Osteoblast (primary cell): Measurements from ENCODE around the gene ASZ1. TPM values are rescaled to one million over a fixed set of nuclear protein-coding genes. Genes with fewer than 3 reads are reported as not detected.
A peak's percentile ranks its signal among the peaks of the same experiment; 100 is the strongest.

Experiments used
- DNase-seq: peaks from one replicate; pipeline ENCODE4 v3.0.0; 2011; ENCODE audit warnings: low spot score, mixed read lengths; ENCODE audit not compliant: insufficient read length; ENCODE audit errors: missing footprints
- H2AFZ ChIP-seq: 2 replicates; pipeline ENCODE4 v1.6.0; 2011; ENCODE audit warnings: mild to moderate bottlenecking, low read length
- H3K27ac ChIP-seq: 2 replicates; pipeline ENCODE4 v1.5.1; 2011; ENCODE audit warnings: mild to moderate bottlenecking, low read depth, low read length, moderate library complexity
- H3K27me3 ChIP-seq: 2 replicates; pipeline ENCODE4 v1.6.0; 2012; ENCODE audit warnings: mild to moderate bottlenecking, control low read depth, inconsistent platforms, low read length, moderate library complexity; ENCODE audit not compliant: insufficient read depth
- H3K36me3 ChIP-seq: 2 replicates; pipeline ENCODE4 v1.5.1; 2011; ENCODE audit warnings: mild to moderate bottlenecking, low read length, control low read depth, moderate library complexity; ENCODE audit not compliant: insufficient read depth
- H3K4me1 ChIP-seq: 2 replicates; pipeline ENCODE4 v1.5.1; 2011; ENCODE audit warnings: mild to moderate bottlenecking, low read length, control low read depth, moderate library complexity; ENCODE audit not compliant: insufficient read depth
- H3K4me2 ChIP-seq: 2 replicates; pipeline ENCODE4 v1.6.0; 2011; ENCODE audit warnings: mild to moderate bottlenecking, low read length; ENCODE audit not compliant: insufficient read depth
- H3K4me3 ChIP-seq: fragments of 200-600 bp; sonication (generic); 3 replicates; pipeline ENCODE4 v1.5.1; 2012; ENCODE audit warnings: mild to moderate bottlenecking, low read length, inconsistent platforms; ENCODE audit not compliant: insufficient read depth
- H3K79me2 ChIP-seq: 2 replicates; pipeline ENCODE4 v1.6.0; 2012; ENCODE audit warnings: mild to moderate bottlenecking, low read length, control low read depth, inconsistent platforms; ENCODE audit not compliant: insufficient read depth
- H3K9me3 ChIP-seq: 2 replicates; pipeline ENCODE4 v1.5.1; 2011; ENCODE audit warnings: low read depth, low read length, control low read depth
- H4K20me1 ChIP-seq: 2 replicates; pipeline ENCODE4 v1.6.0; 2012; ENCODE audit warnings: mild to moderate bottlenecking, low read length, control low read depth; ENCODE audit not compliant: insufficient read depth
- CTCF ChIP-seq: IDR thresholded peaks from 2 replicates; pipeline ENCODE4 v1.5.1; 2011; ENCODE audit warnings: mild to moderate bottlenecking, low read depth, low read length, moderate library complexity; ENCODE audit errors: extremely low read depth
- total RNA-seq: library from RNA; depleted of rRNA; stranded (reverse); fragments of >200 nt; gene quantifications from 2 replicates; pipeline ENCODE4 v1.2.3, GENCODE V29; 2012

ASZ1 gene
- total RNA-seq, 1 donor = not detected

GRCh38 chr7:117347480-117347879, 79.8 kb downstream of the ASZ1 start:
- no peaks in the 10 kb centered on the region for H3K36me3 ChIP-seq
- H3K27ac ChIP-seq = no peak overlapping the region
- no peak overlapping the region for H3K4me3 ChIP-seq
- no peak for DNase-seq
- no peaks in the 10 kb centered on the region for H3K9me3 ChIP-seq
- TF ChIP-seq CTCF = no peak
- H4K20me1 ChIP-seq = no peaks in the 10 kb centered on the region
- H3K4me2 ChIP-seq = no peak overlapping the region
- H3K27me3 ChIP-seq = peaks cover 15% of the 10 kb centered on the region
- no peaks in the 10 kb centered on the region for H3K79me2 ChIP-seq
- H3K4me1 ChIP-seq = no peaks in the 10 kb centered on the region
- H2AFZ ChIP-seq = no peak overlapping the region

GRCh38 chr7:117346161-117346560, 81.1 kb downstream of the ASZ1 start:
- Histone ChIP-seq H3K4me3 (no peak overlapping the region), H3K27ac (no peak overlapping the region), H3K36me3 (no peaks in the 10 kb centered on the region), H3K9me3 (no peaks in the 10 kb centered on the region), H3K27me3 (peaks cover 16% of the 10 kb centered on the region), H3K79me2 (no peaks in the 10 kb centered on the region), H3K4me2 (no peak overlapping the region), H3K4me1 (no peaks in the 10 kb centered on the region), H2AFZ (no peak overlapping the region), H4K20me1 (no peaks in the 10 kb centered on the region)
- DNase-seq = no peak
- no peak for TF ChIP-seq CTCF

GRCh38 chr7:117338020-117338419, 89.3 kb downstream of the ASZ1 start:
- Histone ChIP-seq H3K9me3 (no peaks in the 10 kb centered on the region), H3K4me1 (no peaks in the 10 kb centered on the region), H2AFZ (no peak overlapping the region), H3K79me2 (no peaks in the 10 kb centered on the region), H3K27me3 (peaks cover 12% of the 10 kb centered on the region), H3K27ac (no peak overlapping the region), H3K4me2 (no peak overlapping the region), H3K36me3 (no peaks in the 10 kb centered on the region), H3K4me3 (no peak overlapping the region), H4K20me1 (no peaks in the 10 kb centered on the region)
- no peak for DNase-seq
- TF ChIP-seq CTCF = peak; percentile 29

- H3K4me2 ChIP-seq = no peak overlapping the region
- no peaks in the 10 kb centered on the region for H3K4me1 ChIP-seq
- no peak overlapping the region for H3K4me3 ChIP-seq
- peaks cover 29% of the 10 kb centered on the region for H3K27me3 ChIP-seq
- no peaks in the 10 kb centered on the region for H4K20me1 ChIP-seq
- H3K36me3 ChIP-seq = no peaks in the 10 kb centered on the region
- no peak for TF ChIP-seq CTCF
- no peak overlapping the region for H3K27ac ChIP-seq
- H3K79me2 ChIP-seq = no peaks in the 10 kb centered on the region
- no peak for DNase-seq
- H3K9me3 ChIP-seq = no peaks in the 10 kb centered on the region
- no peak overlapping the region for H2AFZ ChIP-seq
Measured at GRCh38 chr7:117333168-117333567, 94.1 kb downstream of the ASZ1 start.
